ENCODE data around the gene GALNT8. TPM values are rescaled to one million over a fixed set of nuclear protein-coding genes. Genes with fewer than 3 reads are reported as not detected.
A peak's percentile ranks its signal among the peaks of the same experiment; 100 is the strongest.

The GALNT8 gene
- total RNA-seq, 1 donor from 2014 or later = 0.21 TPM

DNA sequence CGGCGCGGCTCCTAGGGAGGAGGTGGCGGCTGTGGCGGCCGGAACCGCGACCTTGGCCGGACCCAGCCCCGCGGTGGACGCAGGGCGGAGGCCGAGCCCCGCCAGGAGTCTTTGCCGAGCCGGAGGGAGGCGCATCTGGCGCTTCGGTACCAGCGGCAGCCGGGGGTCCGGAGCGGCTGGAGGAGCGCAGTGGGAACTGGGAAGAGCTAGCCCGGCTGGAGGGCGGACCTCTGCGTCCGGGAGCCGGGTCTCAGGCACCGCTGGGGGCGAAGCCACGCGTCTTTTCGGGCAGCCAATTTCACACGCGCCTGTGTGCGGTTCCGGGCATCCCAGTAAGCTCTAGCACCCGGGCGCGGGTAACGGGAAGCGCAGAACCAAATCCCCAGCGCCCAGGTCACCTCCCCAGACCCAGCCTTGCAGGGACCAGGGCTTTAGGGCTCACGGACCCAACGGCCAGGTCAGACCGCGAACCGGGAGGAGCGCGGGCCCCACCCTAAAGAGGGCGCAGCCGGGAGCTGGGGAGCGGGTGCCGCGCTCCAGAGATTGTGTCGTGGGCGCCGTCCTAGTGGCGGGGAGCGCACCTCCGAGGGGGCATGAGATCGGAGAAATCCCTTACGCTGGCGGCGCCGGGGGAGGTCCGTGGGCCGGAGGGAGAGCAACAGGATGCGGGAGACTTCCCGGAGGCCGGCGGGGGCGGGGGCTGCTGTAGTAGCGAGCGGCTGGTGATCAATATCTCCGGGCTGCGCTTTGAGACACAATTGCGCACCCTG, 89.4 kb downstream of the GALNT8 start:
- H3K9me3 Mint-ChIP-seq (ENCODE audit: unreplicated experiment) = no peaks in the 10 kb centered on the region

DNA sequence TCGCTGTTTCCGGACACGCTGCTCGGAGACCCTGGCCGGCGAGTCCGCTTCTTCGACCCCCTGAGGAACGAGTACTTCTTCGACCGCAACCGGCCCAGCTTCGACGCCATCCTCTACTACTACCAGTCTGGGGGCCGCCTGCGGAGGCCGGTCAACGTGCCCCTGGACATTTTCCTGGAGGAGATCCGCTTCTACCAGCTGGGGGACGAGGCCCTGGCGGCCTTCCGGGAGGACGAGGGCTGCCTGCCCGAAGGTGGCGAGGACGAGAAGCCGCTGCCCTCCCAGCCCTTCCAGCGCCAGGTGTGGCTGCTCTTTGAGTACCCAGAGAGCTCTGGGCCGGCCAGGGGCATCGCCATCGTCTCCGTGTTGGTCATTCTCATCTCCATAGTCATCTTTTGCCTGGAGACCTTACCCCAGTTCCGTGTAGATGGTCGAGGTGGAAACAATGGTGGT, 90.0 kb downstream of the GALNT8 start:
- H3K27ac Mint-ChIP-seq (ENCODE audit: unreplicated experiment) = no peak overlapping the region
- no peaks in the 10 kb centered on the region for H3K36me3 Mint-ChIP-seq (ENCODE audit: unreplicated experiment)
- TF ChIP-seq, protein P1, sequence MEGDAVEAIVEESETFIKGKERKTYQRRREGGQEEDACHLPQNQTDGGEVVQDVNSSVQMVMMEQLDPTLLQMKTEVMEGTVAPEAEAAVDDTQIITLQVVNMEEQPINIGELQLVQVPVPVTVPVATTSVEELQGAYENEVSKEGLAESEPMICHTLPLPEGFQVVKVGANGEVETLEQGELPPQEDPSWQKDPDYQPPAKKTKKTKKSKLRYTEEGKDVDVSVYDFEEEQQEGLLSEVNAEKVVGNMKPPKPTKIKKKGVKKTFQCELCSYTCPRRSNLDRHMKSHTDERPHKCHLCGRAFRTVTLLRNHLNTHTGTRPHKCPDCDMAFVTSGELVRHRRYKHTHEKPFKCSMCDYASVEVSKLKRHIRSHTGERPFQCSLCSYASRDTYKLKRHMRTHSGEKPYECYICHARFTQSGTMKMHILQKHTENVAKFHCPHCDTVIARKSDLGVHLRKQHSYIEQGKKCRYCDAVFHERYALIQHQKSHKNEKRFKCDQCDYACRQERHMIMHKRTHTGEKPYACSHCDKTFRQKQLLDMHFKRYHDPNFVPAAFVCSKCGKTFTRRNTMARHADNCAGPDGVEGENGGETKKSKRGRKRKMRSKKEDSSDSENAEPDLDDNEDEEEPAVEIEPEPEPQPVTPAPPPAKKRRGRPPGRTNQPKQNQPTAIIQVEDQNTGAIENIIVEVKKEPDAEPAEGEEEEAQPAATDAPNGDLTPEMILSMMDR (IDR thresholded peaks at IDR 0.05) = no peak
- H3K4me1 Mint-ChIP-seq (ENCODE audit: unreplicated experiment) = peaks cover 5% of the 10 kb centered on the region
- no peaks in the 10 kb centered on the region for H3K9me3 Mint-ChIP-seq (ENCODE audit: unreplicated experiment)
- DNase-seq (ENCODE audit: extremely low spot score, unreplicated experiment) = no peak
- peaks cover 45% of the 10 kb centered on the region for H3K27me3 Mint-ChIP-seq (ENCODE audit: unreplicated experiment)
- no peak overlapping the region for H3K4me3 Mint-ChIP-seq (ENCODE audit: unreplicated experiment)

More for the DNA sequence above, 89.4 kb downstream of the GALNT8 start:
- H3K4me3 Mint-ChIP-seq (ENCODE audit: unreplicated experiment) = peak overlapping the region; percentile 35
- H3K27ac Mint-ChIP-seq (ENCODE audit: unreplicated experiment) = no peak overlapping the region
- no peaks in the 10 kb centered on the region for H3K36me3 Mint-ChIP-seq (ENCODE audit: unreplicated experiment)
- H3K4me1 Mint-ChIP-seq (ENCODE audit: unreplicated experiment) = peaks cover 5% of the 10 kb centered on the region
- peaks cover 48% of the 10 kb centered on the region for H3K27me3 Mint-ChIP-seq (ENCODE audit: unreplicated experiment)
- TF ChIP-seq, protein P1 (IDR thresholded peaks at IDR 0.05) = no peak
- no peak for DNase-seq (ENCODE audit: extremely low spot score, unreplicated experiment)

- H3K9me3 Mint-ChIP-seq (ENCODE audit: unreplicated experiment) = no peaks in the 10 kb centered on the region
- H3K27me3 Mint-ChIP-seq (ENCODE audit: unreplicated experiment) = peaks cover 31% of the 10 kb centered on the region
- no peak overlapping the region for H3K27ac Mint-ChIP-seq (ENCODE audit: unreplicated experiment)
- H3K36me3 Mint-ChIP-seq (ENCODE audit: unreplicated experiment) = no peaks in the 10 kb centered on the region
- no peak for DNase-seq (ENCODE audit: extremely low spot score, unreplicated experiment)
- H3K4me3 Mint-ChIP-seq (ENCODE audit: unreplicated experiment) = no peak overlapping the region
- TF ChIP-seq, protein P1 (IDR thresholded peaks at IDR 0.05) = no peak
- peaks cover 5% of the 10 kb centered on the region for H3K4me1 Mint-ChIP-seq (ENCODE audit: unreplicated experiment)
These were observed 92.6 kb downstream of the GALNT8 start for GRCh38 chr12:4812624-4813327.

DNA sequence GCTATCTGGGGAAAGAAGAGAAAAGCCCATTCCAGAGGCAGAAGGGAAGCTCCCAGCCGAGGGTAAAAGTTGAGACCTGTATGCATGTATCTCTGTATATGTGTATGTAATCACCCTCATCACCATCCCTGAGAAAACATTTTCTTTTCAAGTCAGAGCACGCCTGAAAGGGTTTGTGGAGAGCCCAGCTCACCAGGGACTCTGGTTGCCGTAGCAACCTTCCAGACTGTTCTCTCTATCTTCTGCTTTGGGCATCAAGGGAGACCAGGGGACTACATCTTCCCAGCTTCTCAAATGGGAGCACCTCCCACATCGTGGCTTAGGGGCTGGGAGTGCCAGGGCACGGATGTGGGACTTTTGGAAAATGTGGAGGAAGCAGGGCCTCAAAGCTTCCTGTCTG, 93.5 kb downstream of the GALNT8 start:
- DNase-seq (ENCODE audit: extremely low spot score, unreplicated experiment) = no peak
- TF ChIP-seq, protein P1 (IDR thresholded peaks at IDR 0.05) = no peak
- Mint-ChIP-seq H3K27me3 (ENCODE audit: unreplicated experiment) (peaks cover 21% of the 10 kb centered on the region), H3K4me1 (ENCODE audit: unreplicated experiment) (peaks cover 4% of the 10 kb centered on the region), H3K4me3 (ENCODE audit: unreplicated experiment) (no peak overlapping the region), H3K9me3 (ENCODE audit: unreplicated experiment) (no peaks in the 10 kb centered on the region), H3K27ac (ENCODE audit: unreplicated experiment) (no peak overlapping the region), H3K36me3 (ENCODE audit: unreplicated experiment) (no peaks in the 10 kb centered on the region)

GRCh38 chr12:4814485-4814884, 94.3 kb downstream of the GALNT8 start:
- no peak for DNase-seq (ENCODE audit: extremely low spot score, unreplicated experiment)
- H3K27me3 Mint-ChIP-seq (ENCODE audit: unreplicated experiment) = peaks cover 16% of the 10 kb centered on the region
- H3K9me3 Mint-ChIP-seq (ENCODE audit: unreplicated experiment) = no peaks in the 10 kb centered on the region
- TF ChIP-seq, protein P1 (IDR thresholded peaks at IDR 0.05) = no peak
- no peak overlapping the region for H3K4me3 Mint-ChIP-seq (ENCODE audit: unreplicated experiment)
- peaks cover 2% of the 10 kb centered on the region for H3K4me1 Mint-ChIP-seq (ENCODE audit: unreplicated experiment)
- no peak overlapping the region for H3K27ac Mint-ChIP-seq (ENCODE audit: unreplicated experiment)
- no peaks in the 10 kb centered on the region for H3K36me3 Mint-ChIP-seq (ENCODE audit: unreplicated experiment)

All from osteocyte (in vitro differentiated cells).